ENCODE measurements around the gene SDK2.

DNA sequence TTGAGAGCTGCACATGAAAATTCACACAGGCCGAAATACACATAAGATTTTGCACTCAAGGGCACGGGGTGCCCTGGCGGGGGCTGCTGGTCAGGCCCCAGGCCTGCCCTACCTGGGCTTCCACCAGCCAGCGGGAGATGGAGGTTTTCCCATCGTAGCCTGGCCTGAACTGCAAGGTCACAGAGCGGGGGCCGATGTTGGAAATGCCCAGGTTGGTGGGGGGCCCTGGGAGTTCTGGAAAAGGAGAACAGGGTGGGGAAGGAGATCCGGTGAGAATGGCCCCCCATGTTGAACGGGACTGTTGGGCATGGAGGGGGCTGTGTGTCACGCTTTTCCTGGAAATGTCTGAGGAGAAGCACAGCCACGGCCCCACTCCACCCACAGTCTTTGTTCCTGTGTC is 245.2 kb downstream of the SDK2 start:
- TF ChIP-seq, protein P1, sequence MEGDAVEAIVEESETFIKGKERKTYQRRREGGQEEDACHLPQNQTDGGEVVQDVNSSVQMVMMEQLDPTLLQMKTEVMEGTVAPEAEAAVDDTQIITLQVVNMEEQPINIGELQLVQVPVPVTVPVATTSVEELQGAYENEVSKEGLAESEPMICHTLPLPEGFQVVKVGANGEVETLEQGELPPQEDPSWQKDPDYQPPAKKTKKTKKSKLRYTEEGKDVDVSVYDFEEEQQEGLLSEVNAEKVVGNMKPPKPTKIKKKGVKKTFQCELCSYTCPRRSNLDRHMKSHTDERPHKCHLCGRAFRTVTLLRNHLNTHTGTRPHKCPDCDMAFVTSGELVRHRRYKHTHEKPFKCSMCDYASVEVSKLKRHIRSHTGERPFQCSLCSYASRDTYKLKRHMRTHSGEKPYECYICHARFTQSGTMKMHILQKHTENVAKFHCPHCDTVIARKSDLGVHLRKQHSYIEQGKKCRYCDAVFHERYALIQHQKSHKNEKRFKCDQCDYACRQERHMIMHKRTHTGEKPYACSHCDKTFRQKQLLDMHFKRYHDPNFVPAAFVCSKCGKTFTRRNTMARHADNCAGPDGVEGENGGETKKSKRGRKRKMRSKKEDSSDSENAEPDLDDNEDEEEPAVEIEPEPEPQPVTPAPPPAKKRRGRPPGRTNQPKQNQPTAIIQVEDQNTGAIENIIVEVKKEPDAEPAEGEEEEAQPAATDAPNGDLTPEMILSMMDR (IDR thresholded peaks at IDR 0.05), result no peak
- no peak for TF ChIP-seq POLR2A (IDR thresholded peaks at IDR 0.05)
